ENCODE data around the gene NUPR1. TPM values are rescaled to one million over a fixed set of nuclear protein-coding genes. Genes with fewer than 3 reads are reported as not detected.

Gene NUPR1
- total and polyA plus RNA-seq, 2 donors from 2014 or later, result 64.7 to 125 TPM

Other genes with a start within 250 kb of the NUPR1 start
- gene SBK1, start 246.4 kb downstream of the NUPR1 start, total RNA-seq, result 2.5 TPM
- gene SBK1, start 246.4 kb downstream of the NUPR1 start, polyA plus RNA-seq (ENCODE audit: insufficient read depth, low read depth, low replicate concordance), result 1.4 TPM
- gene NPIPB6, start 175.5 kb downstream of the NUPR1 start, total RNA-seq, result 2.4 TPM
- gene NPIPB6, start 175.5 kb downstream of the NUPR1 start, polyA plus RNA-seq (ENCODE audit: insufficient read depth, low read depth, low replicate concordance), result not detected
- 26.7 TPM for gene EIF3CL, start 135.1 kb downstream of the NUPR1 start, total RNA-seq
- 61.0 TPM for gene EIF3CL, start 135.1 kb downstream of the NUPR1 start, polyA plus RNA-seq (ENCODE audit: insufficient read depth, low read depth, low replicate concordance)
- not detected for gene NPIPB7, start 66.6 kb downstream of the NUPR1 start, total RNA-seq
- gene NPIPB7, start 66.6 kb downstream of the NUPR1 start, polyA plus RNA-seq (ENCODE audit: insufficient read depth, low read depth, low replicate concordance), result not detected
- gene CLN3, start 46.9 kb downstream of the NUPR1 start, total RNA-seq, result 35.0 TPM
- gene CLN3, start 46.9 kb downstream of the NUPR1 start, polyA plus RNA-seq (ENCODE audit: insufficient read depth, low read depth, low replicate concordance), result 54.1 TPM
- 3.2 TPM for gene APOBR, start 44.3 kb downstream of the NUPR1 start, total RNA-seq
- 0.45 TPM for gene APOBR, start 44.3 kb downstream of the NUPR1 start, polyA plus RNA-seq (ENCODE audit: insufficient read depth, low read depth, low replicate concordance)
- 0.31 TPM for gene IL27, start 32.1 kb downstream of the NUPR1 start, total RNA-seq
- gene IL27, start 32.1 kb downstream of the NUPR1 start, polyA plus RNA-seq (ENCODE audit: insufficient read depth, low read depth, low replicate concordance), result not detected
- 28.5 TPM for gene SGF29, start 14.9 kb upstream of the NUPR1 start, total RNA-seq
- 20.6 TPM for gene SGF29, start 14.9 kb upstream of the NUPR1 start, polyA plus RNA-seq (ENCODE audit: insufficient read depth, low read depth, low replicate concordance)
- 1.1 TPM for gene SULT1A2, start 58.1 kb upstream of the NUPR1 start, total RNA-seq
- 13.3 TPM for gene SULT1A2, start 58.1 kb upstream of the NUPR1 start, polyA plus RNA-seq (ENCODE audit: insufficient read depth, low read depth, low replicate concordance)
- 20.7 TPM for gene SULT1A1, start 71.1 kb upstream of the NUPR1 start, total RNA-seq
- 50.2 TPM for gene SULT1A1, start 71.1 kb upstream of the NUPR1 start, polyA plus RNA-seq (ENCODE audit: insufficient read depth, low read depth, low replicate concordance)
- gene NPIPB8, start 99.1 kb upstream of the NUPR1 start, total RNA-seq, result 2.0 TPM
- not detected for gene NPIPB8, start 99.1 kb upstream of the NUPR1 start, polyA plus RNA-seq (ENCODE audit: insufficient read depth, low read depth, low replicate concordance)
- 424 TPM for gene EIF3C, start 172.5 kb upstream of the NUPR1 start, total RNA-seq
- gene EIF3C, start 172.5 kb upstream of the NUPR1 start, polyA plus RNA-seq (ENCODE audit: insufficient read depth, low read depth, low replicate concordance), result 542 TPM
- gene NPIPB9, start 212.8 kb upstream of the NUPR1 start, total RNA-seq, result 3.5 TPM
- 0.37 TPM for gene NPIPB9, start 212.8 kb upstream of the NUPR1 start, polyA plus RNA-seq (ENCODE audit: insufficient read depth, low read depth, low replicate concordance)